Psoas muscle (tissue), 8 donors: ENCODE results near the gene RCOR1. TPM values are rescaled to one million over a fixed set of nuclear protein-coding genes. Genes with fewer than 3 reads are reported as not detected.
A peak's percentile ranks its signal among the peaks of the same experiment; 100 is the strongest.
"Not testable (repeated sequence)": the region's sequence is repeated elsewhere in the genome, so short reads cannot be mapped to it uniquely, and the experiment has no call there.

Source experiments
- ATAC-seq, 4 donors: fragments of 200-7000 bp; cut with Tn5 transposase; one replicate each; pipeline ENCODE4 v1.9.1; 2020; ENCODE audit warnings: moderate library complexity in 3 of 4, mild to moderate bottlenecking in 2 of 4
- DNase-seq, 2 donors: peaks; one replicate each; pipeline ENCODE4 v3.0.0-alpha.2; 2020
- H3K27ac ChIP-seq: fragments of 200-600 bp; one replicate; pipeline ENCODE4 v1.8.0; 2022
- H3K27me3 ChIP-seq, 3 donors: fragments of 200-600 bp in 1 of 3; one replicate each; pipeline versions ENCODE4 v1.6.1 to v1.8.0; 2013 to 2022; ENCODE audit warnings: low read length in 2 of 3, mild to moderate bottlenecking in 2 of 3, moderate library complexity in 1 of 3; ENCODE audit not compliant: insufficient read depth in 3 of 3
- H3K36me3 ChIP-seq, 2 donors: fragments of 200-600 bp in 1 of 2; one replicate each; pipeline versions ENCODE4 v1.6.1 to v1.8.0; 2013 to 2022; ENCODE audit warnings: low read depth in 1 of 2, mild to moderate bottlenecking in 1 of 2, moderate library complexity in 1 of 2; ENCODE audit not compliant: insufficient read depth in 1 of 2
- H3K4me1 ChIP-seq: fragments of 200-600 bp; one replicate; pipeline ENCODE4 v1.8.0; 2022
- H3K4me3 ChIP-seq: fragments of 200-600 bp; one replicate; pipeline ENCODE4 v1.8.0; 2022; ENCODE audit warnings: mild to moderate bottlenecking
- H3K9me3 ChIP-seq: fragments of 200-600 bp; one replicate; pipeline ENCODE4 v1.8.0; 2022
- WGBS, 3 donors: extraction: QIAGEN DNeasy Blood & Tissue Kit; methylation state at CpG; one replicate each; pipeline versions ENCODE4 v1.1.6 to v1.1.7; 2013; 5-methylcytosine and 5-hydroxymethylcytosine counted together
- intact Hi-C, 2 donors: fragments of 100-400 bp; cut with DNase I; formaldehyde crosslinking; loops; one replicate each; pipeline versions ENCODE4 v1.11.0 to v1.14.2; 2022
- polyA plus RNA-seq, 3 donors: library from polyadenylated mRNA; stranded (reverse); fragments of 200-250 nt; gene quantifications; one replicate each; pipeline ENCODE4 v1.2.3, GENCODE V29; 2013
- total RNA-seq, 4 donors: library from RNA; stranded (reverse); fragmentation: NEBNext Ultra II Directional in 2 of 4; extraction: Animal tissue kit (Norgen Biotek cat#: 25700) in 2 of 4; gene quantifications; one replicate each; pipeline versions ENCODE4 v1.2.1 to v1.2.4, GENCODE V29; 2021 to 2023
- TF ChIP-seq, protein P1 (sequence below): fragments of 200-600 bp; IDR thresholded peaks from one replicate; pipeline ENCODE4 v1.8.0; 2022; ENCODE audit warnings: antibody characterized with exemption
- donor health status: healthy with polysubstance abuse.
- donor health status: DM: no; HTN: no; CAD: no; lungs with moderate emphysema.
- donor health status: Bipolar disorder and iron deficiency.
- donor health status: healthy.
- donor health status: DM: yes; HTN: yes; CAD: no.
- donor health status: DM: no; HTN: no; CAD: no.
- donor health status: DM: no; HTN: no; CAD: no.
- donor health status: DM: yes; HTN: yes; CAD: no.

RCOR1 gene
- total and polyA plus RNA-seq, 7 donors, result 6.0 to 17.7 (median 14.3) TPM

GRCh38 chr14:102760496-102761193 lies 168.2 kb downstream of the RCOR1 start:
- Histone ChIP-seq H3K4me3 (no peak overlapping the region), H3K9me3 (no peaks in the 10 kb centered on the region), H3K27me3 (peaks cover 0 to 13% (median 4%) of the 10 kb centered on the region in 3 donors), H3K4me1 (no peaks in the 10 kb centered on the region), H3K27ac (no peak overlapping the region), H3K36me3 (no peaks in the 10 kb centered on the region)
- intact Hi-C loops, result no loop called here
- DNase-seq (no peak), ATAC-seq (peak in 1 of 4 donors; percentile 25)
- 43 to 49% (median 47%) methylated on average over 21 of the region's 21 CpGs for WGBS, 3 donors
- TF ChIP-seq, protein P1, sequence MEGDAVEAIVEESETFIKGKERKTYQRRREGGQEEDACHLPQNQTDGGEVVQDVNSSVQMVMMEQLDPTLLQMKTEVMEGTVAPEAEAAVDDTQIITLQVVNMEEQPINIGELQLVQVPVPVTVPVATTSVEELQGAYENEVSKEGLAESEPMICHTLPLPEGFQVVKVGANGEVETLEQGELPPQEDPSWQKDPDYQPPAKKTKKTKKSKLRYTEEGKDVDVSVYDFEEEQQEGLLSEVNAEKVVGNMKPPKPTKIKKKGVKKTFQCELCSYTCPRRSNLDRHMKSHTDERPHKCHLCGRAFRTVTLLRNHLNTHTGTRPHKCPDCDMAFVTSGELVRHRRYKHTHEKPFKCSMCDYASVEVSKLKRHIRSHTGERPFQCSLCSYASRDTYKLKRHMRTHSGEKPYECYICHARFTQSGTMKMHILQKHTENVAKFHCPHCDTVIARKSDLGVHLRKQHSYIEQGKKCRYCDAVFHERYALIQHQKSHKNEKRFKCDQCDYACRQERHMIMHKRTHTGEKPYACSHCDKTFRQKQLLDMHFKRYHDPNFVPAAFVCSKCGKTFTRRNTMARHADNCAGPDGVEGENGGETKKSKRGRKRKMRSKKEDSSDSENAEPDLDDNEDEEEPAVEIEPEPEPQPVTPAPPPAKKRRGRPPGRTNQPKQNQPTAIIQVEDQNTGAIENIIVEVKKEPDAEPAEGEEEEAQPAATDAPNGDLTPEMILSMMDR, result no peak

DNA sequence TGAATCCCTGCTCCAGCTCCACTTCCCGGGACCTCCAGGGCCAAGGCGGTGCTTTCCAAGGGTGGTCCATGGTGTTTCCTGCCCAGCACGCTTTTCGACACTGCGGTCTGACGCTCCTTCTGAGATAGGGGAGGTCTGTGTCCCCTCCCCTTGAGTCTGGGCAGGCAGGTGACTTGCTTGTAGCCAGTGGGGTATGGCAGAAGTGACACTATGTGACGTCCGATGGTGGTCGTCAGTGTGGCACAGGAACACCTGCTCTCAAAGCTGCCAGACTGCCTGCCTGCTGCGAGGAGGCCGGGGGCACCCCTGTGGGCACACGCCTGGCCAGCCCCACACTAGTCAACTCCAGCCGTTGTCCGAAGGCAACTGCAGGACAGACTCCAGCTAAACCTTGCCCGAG lies 168.8 kb downstream of the RCOR1 start:
- Histone ChIP-seq H3K36me3 (no peaks in the 10 kb centered on the region), H3K4me3 (no peak overlapping the region), H3K27me3 (peaks cover 0 to 13% (median 4%) of the 10 kb centered on the region in 3 donors), H3K4me1 (no peaks in the 10 kb centered on the region), H3K27ac (no peak overlapping the region), H3K9me3 (no peaks in the 10 kb centered on the region)
- intact Hi-C loops, result no loop called here
- DNase-seq (no peak), ATAC-seq (no peak)
- 63 to 71% (median 66%) methylated on average over 15 of the region's 15 CpGs for WGBS, 3 donors
- TF ChIP-seq, protein P1, result no peak

DNA sequence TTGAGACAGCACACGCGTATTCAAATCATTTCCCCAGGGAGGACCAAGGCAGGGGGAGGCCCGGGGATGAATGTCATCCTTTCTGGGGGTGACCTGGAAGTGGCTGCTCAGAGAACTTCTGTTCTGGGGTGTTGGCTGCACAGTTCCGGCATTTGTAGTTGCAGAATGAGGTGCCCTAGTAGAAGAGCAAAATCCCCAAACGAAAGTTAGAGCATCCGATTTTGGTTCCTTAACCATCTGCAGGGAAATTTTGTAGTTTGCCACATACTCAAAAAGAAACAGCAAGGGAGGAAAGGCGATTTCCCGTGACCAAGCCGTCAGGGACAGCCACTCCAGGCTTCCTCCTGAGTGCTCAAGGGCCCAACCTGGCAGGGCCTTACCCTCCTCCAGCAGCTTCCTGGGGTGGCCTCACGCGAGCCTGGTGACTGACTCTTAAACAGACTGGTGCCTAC lies 171.8 kb downstream of the RCOR1 start:
- H3K36me3 ChIP-seq, result no peaks in the 10 kb centered on the region
- no peaks in the 10 kb centered on the region for H3K9me3 ChIP-seq
- no peak overlapping the region for H3K4me3 ChIP-seq
- WGBS, 3 donors, result 57 to 64% (median 58%) methylated on average over 11 of the region's 11 CpGs
- intact Hi-C loops, result no loop called here
- no peaks in the 10 kb centered on the region for H3K4me1 ChIP-seq
- peaks cover 0 to 13% (median 4%) of the 10 kb centered on the region in 3 donors for H3K27me3 ChIP-seq
- DNase-seq (no peak), ATAC-seq (no peak)
- no peak overlapping the region for H3K27ac ChIP-seq
- TF ChIP-seq, protein P1, result no peak

DNA sequence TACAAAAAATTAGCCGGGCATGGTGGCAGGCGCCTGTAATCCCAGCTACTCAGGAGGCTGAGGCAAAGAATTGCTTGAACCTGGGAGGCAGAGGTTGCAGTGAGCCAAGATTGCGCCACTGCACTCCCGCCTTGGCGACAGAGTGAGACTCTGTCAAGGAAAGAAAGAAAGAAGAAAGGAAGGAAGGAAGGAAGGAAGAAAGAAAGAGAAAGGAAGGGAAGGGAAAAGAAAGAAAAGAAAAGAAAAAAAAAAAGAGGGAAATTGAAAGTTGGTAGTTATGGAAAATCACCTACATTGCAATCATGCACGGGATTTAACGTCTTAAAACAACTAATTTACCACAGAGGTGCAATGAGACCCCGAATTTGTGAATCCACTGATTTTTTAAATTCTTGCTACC lies 173.3 kb downstream of the RCOR1 start:
- ATAC-seq, H3K27me3 ChIP-seq, H3K4me3 ChIP-seq, H3K9me3 ChIP-seq, H3K36me3 ChIP-seq, intact Hi-C loops, H3K4me1 ChIP-seq, DNase-seq, H3K27ac ChIP-seq: not testable (repeated sequence)
- 85 to 94% (median 92%) methylated on average over 6 to 8 of the region's 8 CpGs for WGBS, 3 donors

DNA sequence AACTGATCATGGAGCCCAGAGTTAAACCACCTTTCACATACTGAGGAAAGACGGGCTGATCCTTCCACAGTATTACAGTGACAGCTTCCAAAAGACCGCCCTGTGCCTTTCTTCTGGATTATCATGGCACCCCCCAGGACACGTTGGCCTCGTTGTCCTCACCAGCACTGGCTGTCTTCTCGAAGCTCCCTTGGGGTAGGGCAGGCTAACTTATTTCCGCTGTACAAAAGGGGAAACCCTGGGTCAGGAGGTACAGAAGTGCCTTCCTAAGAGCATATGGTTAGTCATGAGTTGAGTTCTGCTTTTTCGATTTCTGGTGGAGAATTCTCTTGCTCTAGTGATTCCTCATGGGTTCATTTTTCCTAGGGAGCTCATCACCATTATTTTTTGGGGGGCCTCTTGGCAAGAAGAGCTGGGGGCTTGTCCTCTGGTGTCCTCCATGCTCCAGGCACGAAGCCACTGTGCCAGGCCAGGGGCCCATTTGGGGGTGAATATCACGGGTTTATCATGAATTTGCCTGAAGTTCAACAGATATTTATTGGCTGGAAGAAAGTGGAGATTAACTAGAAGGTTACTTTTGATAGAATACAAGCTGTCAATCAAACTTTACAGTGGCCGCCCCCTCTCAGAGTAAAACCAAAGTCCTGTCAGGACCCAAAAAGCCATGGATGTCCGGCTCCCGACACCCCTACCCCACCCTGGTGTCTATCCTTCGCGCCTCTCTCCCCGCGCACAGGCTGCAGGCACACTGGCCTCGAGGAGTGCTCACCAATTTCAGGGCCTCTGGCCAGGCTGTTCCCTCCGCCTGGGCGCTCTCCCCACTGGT lies 176.0 kb downstream of the RCOR1 start:
- H3K4me1 ChIP-seq, result no peaks in the 10 kb centered on the region
- intact Hi-C loops, result no loop called here
- no peaks in the 10 kb centered on the region for H3K27me3 ChIP-seq
- no peaks in the 10 kb centered on the region for H3K9me3 ChIP-seq
- H3K4me3 ChIP-seq, result no peak overlapping the region
- DNase-seq (no peak), ATAC-seq (peak in 1 of 4 donors; percentile 38)
- H3K36me3 ChIP-seq, result no peaks in the 10 kb centered on the region
- TF ChIP-seq, protein P1, result no peak
- WGBS, 3 donors, result 86 to 90% (median 87%) methylated on average over 19 of the region's 19 CpGs
- no peak overlapping the region for H3K27ac ChIP-seq
